Testis (tissue), 3 donors: ENCODE data around the gene SORT1. TPM values are rescaled to one million over a fixed set of nuclear protein-coding genes. Genes with fewer than 3 reads are reported as not detected.
A peak's percentile ranks its signal among the peaks of the same experiment; 100 is the strongest.

ENCODE experiments used
- DNase-seq: peaks from one replicate; pipeline ENCODE4 v3.0.0-alpha.2; 2019
- H3K27ac ChIP-seq, 2 donors: fragments of 200-600 bp; sonication (generic); one replicate each; pipeline ENCODE4 v1.5.1; 2019
- H3K27me3 ChIP-seq: fragments of 200-600 bp; sonication (generic); one replicate; pipeline ENCODE4 v1.5.1; 2019
- H3K36me3 ChIP-seq: fragments of 200-600 bp; sonication (generic); one replicate; pipeline ENCODE4 v1.5.1; 2017; ENCODE audit warnings: low read depth; ENCODE audit errors: missing control alignments
- H3K4me1 ChIP-seq: fragments of 200-600 bp; sonication (generic); one replicate; pipeline ENCODE4 v1.5.1; 2019
- H3K4me3 ChIP-seq, 2 donors: fragments of 200-600 bp; sonication (generic); one replicate each; pipeline ENCODE4 v1.5.1; 2017 to 2019
- H3K9me3 ChIP-seq: fragments of 200-600 bp; sonication (generic); one replicate; pipeline ENCODE4 v1.5.1; 2017
- CTCF ChIP-seq, 3 experiments: fragments of 450-650 bp in 2 of 3; fragments of 200-600 bp in 1 of 3; sonication (generic) in 1 of 3; IDR thresholded peaks; one replicate each; pipeline ENCODE4 v1.5.1; 2016 to 2019; ENCODE audit warnings: antibody characterized with exemption in 3 of 3, mild to moderate bottlenecking in 2 of 3, moderate library complexity in 1 of 3
- POLR2A ChIP-seq: fragments of 450-650 bp; IDR thresholded peaks from one replicate; pipeline ENCODE4 v1.6.1; 2017; ENCODE audit warnings: antibody characterized with exemption, mild to moderate bottlenecking, moderate library complexity
- WGBS, 2 donors: methylation state at CpG; one replicate each; pipeline ENCODE4 v1.1.5; 2018; 5-methylcytosine and 5-hydroxymethylcytosine counted together
- intact Hi-C: fragments of 100-400 bp; cut with DNase I; formaldehyde crosslinking; loops from one replicate; pipeline ENCODE4 v1.15.1; 2023; ENCODE audit warnings: low total_unique reads
- polyA plus RNA-seq: library from polyadenylated mRNA; stranded (reverse); fragments of 350-450 nt; fragmentation: Illumina TruSeq; extraction: RNeasy Lipid Tissue Mini Kit (QIAGEN cat#74804); gene quantifications from one replicate; pipeline ENCODE4 v1.2.3, GENCODE V29; 2014; ENCODE audit warnings: low read depth, low replicate concordance; ENCODE audit not compliant: insufficient read depth
- total RNA-seq, 2 donors: library from RNA; depleted of rRNA; stranded (reverse); fragments of >200 nt; gene quantifications; one replicate each; pipeline ENCODE4 v1.2.3, GENCODE V29; 2016

The SORT1 gene
- total and polyA plus RNA-seq, 3 donors from 2014 or later: 110 to 212 (median 174) TPM

- TF ChIP-seq POLR2A (no peak), CTCF (IDR thresholded peaks at IDR 0.05) (no peak)
- DNase-seq: no peak
- Histone ChIP-seq H3K4me3 (no peak overlapping the region), H3K27me3 (no peaks in the 10 kb centered on the region), H3K9me3 (no peaks in the 10 kb centered on the region), H3K36me3 (no peaks in the 10 kb centered on the region), H3K4me1 (peaks cover 9% of the 10 kb centered on the region), H3K27ac (no peak overlapping the region)
- intact Hi-C loops: no loop called here
- WGBS, 2 donors: 81 to 90% methylated on average over 2 of the region's 2 CpGs
These were observed 36.6 kb downstream of the SORT1 start for GRCh38 chr1:109361069-109361468.

DNA sequence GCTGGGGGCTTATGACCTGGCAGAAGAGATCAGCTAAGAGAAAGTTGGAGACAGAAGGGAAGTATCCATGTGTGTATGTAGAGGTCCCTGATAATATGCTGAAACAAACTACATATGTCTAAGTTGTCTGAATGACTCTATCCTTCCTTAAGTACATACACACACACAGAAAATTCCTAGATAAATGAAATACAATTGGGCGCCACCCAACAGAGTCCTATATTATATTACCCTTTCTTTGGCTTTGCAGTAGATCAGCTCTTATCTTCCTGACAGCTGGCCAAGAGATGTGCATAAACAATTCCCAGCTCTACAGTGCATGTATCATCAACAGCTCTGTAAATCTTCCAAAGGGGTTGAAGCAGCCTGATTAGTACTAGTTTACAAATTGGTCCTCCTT, 40.1 kb downstream of the SORT1 start:
- 60 to 65% methylated on average over 1 of the region's 1 CpG for WGBS, 2 donors
- Histone ChIP-seq H3K4me1 (peaks cover 9% of the 10 kb centered on the region), H3K27ac (peak overlapping the region in 1 of 2 donors; percentile 22), H3K4me3 (no peak overlapping the region), H3K27me3 (no peaks in the 10 kb centered on the region), H3K9me3 (no peaks in the 10 kb centered on the region), H3K36me3 (no peaks in the 10 kb centered on the region)
- TF ChIP-seq POLR2A: no peak
- no peak for TF ChIP-seq CTCF (IDR thresholded peaks at IDR 0.05)
- DNase-seq: no peak
- intact Hi-C loops: no loop called here

DNA sequence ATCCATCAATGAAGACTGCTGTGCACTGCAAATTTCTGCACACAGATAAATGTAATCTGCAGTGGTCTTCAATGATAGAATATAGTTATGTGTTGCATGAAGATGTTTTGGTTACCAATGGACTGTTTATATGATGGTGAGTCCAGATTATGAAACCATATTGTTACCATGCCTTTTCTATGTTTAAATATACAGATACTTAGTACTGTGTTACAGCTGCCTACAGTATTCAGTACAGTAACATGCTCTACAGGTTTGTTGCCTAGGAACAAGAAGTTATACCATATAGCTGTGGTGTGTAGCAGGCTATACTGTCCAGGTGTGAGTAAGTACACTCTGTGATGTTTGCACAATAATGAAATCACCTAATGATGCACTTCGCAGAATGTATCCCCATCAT, 40.8 kb downstream of the SORT1 start:
- intact Hi-C loops: no loop called here
- Histone ChIP-seq H3K9me3 (no peaks in the 10 kb centered on the region), H3K27me3 (no peaks in the 10 kb centered on the region), H3K4me1 (peaks cover 9% of the 10 kb centered on the region), H3K27ac (no peak overlapping the region), H3K4me3 (no peak overlapping the region), H3K36me3 (no peaks in the 10 kb centered on the region)
- no peak for DNase-seq
- TF ChIP-seq POLR2A: no peak
- TF ChIP-seq CTCF (IDR thresholded peaks at IDR 0.05): no peak
- 70 to 83% methylated on average over 1 of the region's 1 CpG for WGBS, 2 donors

GRCh38 chr1:109356505-109356904, 41.2 kb downstream of the SORT1 start:
- intact Hi-C loops: no loop called here
- no peak for DNase-seq
- Histone ChIP-seq H3K36me3 (no peaks in the 10 kb centered on the region), H3K27ac (no peak overlapping the region), H3K9me3 (no peaks in the 10 kb centered on the region), H3K4me1 (peaks cover 9% of the 10 kb centered on the region), H3K27me3 (no peaks in the 10 kb centered on the region), H3K4me3 (no peak overlapping the region)
- 44 to 51% methylated on average over 1 of the region's 1 CpG for WGBS, 2 donors
- TF ChIP-seq CTCF (IDR thresholded peaks at IDR 0.05) (no peak), POLR2A (no peak)

- intact Hi-C loops: no loop called here
- peaks cover 9% of the 10 kb centered on the region for H3K4me1 ChIP-seq
- TF ChIP-seq CTCF (IDR thresholded peaks at IDR 0.05): no peak
- TF ChIP-seq POLR2A: no peak
- H3K9me3 ChIP-seq: no peaks in the 10 kb centered on the region
- H3K4me3 ChIP-seq: no peak overlapping the region
- DNase-seq: no peak
- no peak overlapping the region for H3K27ac ChIP-seq
- WGBS, 2 donors: 41 to 66% methylated on average over 3 of the region's 3 CpGs
- no peaks in the 10 kb centered on the region for H3K27me3 ChIP-seq
- H3K36me3 ChIP-seq: no peaks in the 10 kb centered on the region
These were observed 42.8 kb downstream of the SORT1 start for GRCh38 chr1:109354929-109355328.
